GM12878 (cell line): ENCODE results near the gene EEF1A2. TPM values are rescaled to one million over a fixed set of nuclear protein-coding genes. Genes with fewer than 3 reads are reported as not detected.

ENCODE experiments used
- ATAC-seq: fragments of 200-7000 bp; cut with Tn5 transposase; 3 replicates; pipeline ENCODE4 v1.9.1; 2020; ENCODE audit warnings: mild to moderate bottlenecking, moderate library complexity
- BruUV-seq: library from RNA; stranded (reverse); fragments of 400-500 nt; replicated peaks from 2 replicates; lab custom pipeline; 2021; lab: Mats Ljungman, UMichigan
- CTCF ChIA-PET: fragments of 300-600 bp; sonication (Branson Sonifier 250); formaldehyde crosslinking; extraction: SDS; loops from one replicate; lab custom pipeline; 2021; ENCODE audit warnings: inconsistent platforms; lab: Yijun Ruan, JAX
- POLR2A ChIA-PET: fragments of 350-600 bp; formaldehyde crosslinking; extraction: SDS; loops from one replicate; lab custom pipeline; 2021; ENCODE audit warnings: inconsistent platforms; lab: Charles Lee
- RAD21 ChIA-PET: fragments of 300-600 bp; sonication (Branson Sonifier 250); formaldehyde crosslinking; loops from one replicate; lab custom pipeline; 2023; ENCODE audit warnings: antibody characterized with exemption; ENCODE audit not compliant: unreplicated experiment; lab: Charles Lee
- SMC1A ChIA-PET: fragments of 300-600 bp; sonication (Branson Sonifier 250); formaldehyde crosslinking; loops from one replicate; lab custom pipeline; 2023; ENCODE audit not compliant: unreplicated experiment, uncharacterized antibody; lab: Charles Lee
- DNase-seq: peaks from one replicate; pipeline ENCODE4 v3.0.0-alpha.2; 2011; ENCODE audit warnings: low read depth, low spot score
- FAIRE-seq: peaks from 3 replicates; lab custom pipeline; 2011; peaks lifted over from hg19 to GRCh38; lab: Jason Lieb, UNC
- H2AFZ ChIP-seq: 2 replicates; pipeline ENCODE4 v1.6.0; 2011; ENCODE audit warnings: low read depth, low read length, control low read depth; ENCODE audit not compliant: control insufficient read depth
- H3K27ac ChIP-seq: 2 replicates; pipeline ENCODE4 v1.5.1; 2011; ENCODE audit warnings: control low read depth; ENCODE audit not compliant: control insufficient read depth, insufficient read depth
- H3K27me3 ChIP-seq, 2 experiments: replicated peaks in 1 of 2; 2 replicates each; pipeline versions ENCODE4 v1.6.0 to v1.6.1; 2011; ENCODE audit warnings: low read length in 1 of 2; ENCODE audit not compliant: control insufficient read depth in 2 of 2, insufficient read depth in 2 of 2
- H3K36me3 ChIP-seq, 2 experiments: 2 replicates each; pipeline ENCODE4 v1.5.1; 2011; ENCODE audit warnings: low read length in 1 of 2; ENCODE audit not compliant: control insufficient read depth in 2 of 2, insufficient read depth in 2 of 2
- H3K4me1 ChIP-seq: 2 replicates; pipeline ENCODE4 v1.6.1; 2011; ENCODE audit warnings: mild to moderate bottlenecking, low read length, moderate library complexity, mixed read lengths; ENCODE audit not compliant: control insufficient read depth, insufficient read depth
- H3K4me2 ChIP-seq: 2 replicates; pipeline ENCODE4 v1.6.0; 2011; ENCODE audit warnings: control low read depth; ENCODE audit not compliant: control insufficient read depth, insufficient read depth
- H3K4me3 ChIP-seq: fragments of 200-600 bp; sonication (generic); 2 replicates; pipeline ENCODE4 v1.5.1; 2016
- H3K79me2 ChIP-seq: 2 replicates; pipeline ENCODE4 v1.6.0; 2011; ENCODE audit warnings: low read length; ENCODE audit not compliant: control insufficient read depth, insufficient read depth
- H3K9ac ChIP-seq: 2 replicates; pipeline ENCODE4 v1.8.0; 2011; ENCODE audit warnings: low read length, control low read depth, mixed read lengths; ENCODE audit not compliant: control insufficient read depth, insufficient read depth
- H3K9me3 ChIP-seq: replicated peaks from 3 replicates; pipeline ENCODE4 v1.5.1; 2011; ENCODE audit warnings: mild to moderate bottlenecking, low read length; ENCODE audit not compliant: control insufficient read depth, insufficient read depth
- H4K20me1 ChIP-seq: 2 replicates; pipeline ENCODE4 v1.6.0; 2011; ENCODE audit not compliant: control insufficient read depth, insufficient read depth
- MYC ChIP-seq: IDR thresholded peaks from 2 replicates; pipeline ENCODE4 v1.6.1; 2011; ENCODE audit warnings: mild to moderate bottlenecking, low read length, moderate library complexity, inconsistent platforms; ENCODE audit not compliant: insufficient read depth, insufficient replicate concordance, insufficient read length, severe bottlenecking
- NFYA ChIP-seq: IDR thresholded peaks from 2 replicates; pipeline ENCODE4 v1.6.1; 2011; ENCODE audit warnings: low read depth, mild to moderate bottlenecking, low read length, improper control_type of control experiment, borderline replicate concordance
- POLR2A ChIP-seq: IDR thresholded peaks from 2 replicates; pipeline ENCODE4 v1.6.1; 2011; ENCODE audit warnings: low read depth, mild to moderate bottlenecking, low read length
- USF2 ChIP-seq: IDR thresholded peaks from 2 replicates; pipeline ENCODE4 v1.6.1; 2011; ENCODE audit warnings: low read depth, low read length, improper control_type of control experiment, borderline replicate concordance
- WRNIP1 ChIP-seq: IDR thresholded peaks from 2 replicates; pipeline ENCODE4 v1.6.1; 2011; ENCODE audit warnings: low read depth, low read length, improper control_type of control experiment, borderline replicate concordance
- ZBTB33 ChIP-seq: fragments of 450-650 bp; IDR thresholded peaks from 2 replicates; pipeline ENCODE4 v1.6.1; 2017; ENCODE audit warnings: mild to moderate bottlenecking
- WGBS: methylation state at CpG from one replicate; pipeline ENCODE4 v1.1.6; 2016; ENCODE audit warnings: low lambda C conversion rate; ENCODE audit not compliant: insufficient replicate concordance, insufficient coverage; ENCODE audit errors: missing lambda C conversion rate; 5-methylcytosine and 5-hydroxymethylcytosine counted together
- in situ Hi-C: fragments of 300-500 bp; cut with MboI; formaldehyde crosslinking; loops from 9 replicates; pipeline ENCODE4 v1.14.3; 2018; ENCODE audit warnings: mixed read lengths
- intact Hi-C: fragments of 100-400 bp; cut with micrococcal nuclease; formaldehyde crosslinking; loops from one replicate; pipeline ENCODE4 v1.14.2; 2022; ENCODE audit not compliant: unreplicated experiment
- polyA plus RNA-seq, 11 experiments: library from polyadenylated mRNA; depleted of rRNA in 4 of 11; unstranded in 6 of 11; stranded (reverse) in 5 of 11; fragments of >200 nt; fragmentation: Nextera tagmentation in 4 of 11; fragmentation: Illumina TruSeq in 1 of 11; extraction: Ambion mirVana in 4 of 11; extraction: Trizol in 1 of 11; gene quantifications; 1 replicate in 1 of 11; 2 replicates in 10 of 11; pipeline versions ENCODE4 v1.2.1 to v1.2.3, GENCODE V29; 2011 to 2016; ENCODE audit warnings: inconsistent platforms in 2 of 11, missing spikeins in 2 of 11, low read depth in 1 of 11
- total RNA-seq, 4 experiments: library from RNA; depleted of rRNA in 3 of 4; stranded (reverse); fragments of >200 nt in 3 of 4; fragmentation: Illumina TruSeq in 1 of 4; extraction: Trizol in 1 of 4; gene quantifications; 2 replicates each; pipeline versions ENCODE4 v1.2.1 to v1.2.3, GENCODE V29; 2013 to 2021

Gene EEF1A2
- total and polyA plus RNA-seq, 10 of the 15 experiments (the other 5 are each of a cell fraction or from before 2014, with no cell fraction given) = 0.56 TPM; not detected in 9

- intact Hi-C loops = no loop called here
- no peaks in the 10 kb centered on the region for H3K79me2 ChIP-seq
- no peak overlapping the region for H3K27ac ChIP-seq
- H2AFZ ChIP-seq = no peak overlapping the region
- no peak for DNase-seq
- ChIA-PET SMC1A (interaction anchor here (0.8 to 2.3 kb wide), 3 partner anchors 8 to 33 kb away, joined by 4 to 6 read pairs (median 5); partner anchors contain the start of gene PTK6), RAD21 (interaction anchor here (0.6 to 1.7 kb wide), 3 partner anchors 9 to 591 kb away, joined by 4 to 5 read pairs (median 4); partner anchors contain the start of genes PPDPF and PTK6)
- H3K4me3 ChIP-seq = no peak overlapping the region
- H3K4me2 ChIP-seq = peak overlapping the region; percentile 36
- no peak for FAIRE-seq
- TF ChIP-seq NFYA = no peak
- peak; percentile 33; the same call in 1 of the 2 replicates for TF ChIP-seq POLR2A
- no peak for TF ChIP-seq USF2
- TF ChIP-seq, all 136 proteins: peak for 1
- in situ Hi-C loops = no loop called here
- ATAC-seq = peak; percentile 11; the same call in 1 of the 3 replicates
- POLR2A ChIA-PET = interaction anchor here (1.5 kb wide), 1 partner anchor 9 kb away, joined by 8 read pairs; the partner anchor contains the start of gene PPDPF
- BruUV-seq = no TSS peak
- Histone ChIP-seq H3K9me3 (no peaks in the 10 kb centered on the region), H3K9ac (no peak overlapping the region), H3K36me3 (no peaks in the 10 kb centered on the region), H3K27me3 (no peaks in the 10 kb centered on the region; a peak in 1 of 4 replicates), H3K4me1 (peaks cover 10% of the 10 kb centered on the region), H4K20me1 (no peaks in the 10 kb centered on the region)
- WGBS = 64% methylated on average over 27 of the region's 27 CpGs
- CTCF ChIA-PET = interaction anchor here (0.9 to 2.7 kb wide), 3 partner anchors 8 to 509 kb away, joined by 4 to 13 read pairs (median 4); partner anchors contain the start of gene PTK6
These were observed 30.4 kb upstream of the EEF1A2 start for GRCh38 chr20:63529180-63529860.

GRCh38 chr20:63527184-63527583 is 28.3 kb upstream of the EEF1A2 start:
- no peaks in the 10 kb centered on the region for H4K20me1 ChIP-seq
- no peak overlapping the region for H2AFZ ChIP-seq
- no peak overlapping the region for H3K27ac ChIP-seq
- H3K27me3 ChIP-seq = no peaks in the 10 kb centered on the region; a peak in 1 of 4 replicates
- FAIRE-seq = no peak
- H3K4me2 ChIP-seq = no peak overlapping the region
- BruUV-seq = no TSS peak
- TF ChIP-seq MYC (no peak), ZBTB33 (no peak), WRNIP1 (no peak)
- TF ChIP-seq, all 136 proteins: peak for 0
- 80% methylated on average over 9 of the region's 9 CpGs for WGBS
- Histone ChIP-seq H3K4me3 (no peak overlapping the region), H3K36me3 (peaks cover 0 to 2% of the 10 kb centered on the region in 2 experiments; a peak in 1 of 4 replicates), H3K9me3 (peaks cover 4% of the 10 kb centered on the region; the same call in 2 of the 3 replicates), H3K9ac (no peak overlapping the region), H3K79me2 (no peaks in the 10 kb centered on the region), H3K4me1 (peaks cover 10% of the 10 kb centered on the region)
- ChIA-PET CTCF (interaction anchor here (2.7 kb wide), 1 partner anchor 10 kb away, joined by 13 read pairs; the partner anchor contains the start of gene PTK6), RAD21 (no interaction called here), SMC1A (interaction anchor here (1.1 to 2.3 kb wide), 2 partner anchors 8 to 10 kb away, joined by 3 to 6 read pairs; partner anchors contain the start of gene PTK6), POLR2A (no interaction called here)
- in situ Hi-C loops = no loop called here
- ATAC-seq (no peak), DNase-seq (no peak)
- intact Hi-C loops = no loop called here
